HepG2 (cell line): ENCODE data around the gene SGF29. TPM values are rescaled to one million over a fixed set of nuclear protein-coding genes. Genes with fewer than 3 reads are reported as not detected.
A peak's percentile ranks its signal among the peaks of the same experiment; 100 is the strongest.

Experiments used
- AGO2 ChIP-seq: fragments of 200-400 bp; formaldehyde crosslinking; optimal IDR thresholded peaks from 2 replicates; pipeline ENCODE3; 2017; ENCODE audit warnings: mild to moderate bottlenecking, low read depth, low read length, moderate library complexity
- ERF ChIP-seq: IDR thresholded peaks from 2 replicates; pipeline ENCODE4 v1.6.1; 2018; ENCODE audit warnings: missing biosample characterization, missing genetic modification reagents
- ETV6 ChIP-seq: sonication (generic); formaldehyde crosslinking; conservative IDR thresholded peaks from 2 replicates; pipeline ENCODE4 v1.4.0; 2020; ENCODE audit warnings: missing genetic modification reagents
- FOXC1 ChIP-seq: sonication (generic); formaldehyde crosslinking; IDR thresholded peaks from 2 replicates; pipeline ENCODE4 v1.8.0; 2022; ENCODE audit warnings: mild to moderate bottlenecking, missing genetic modification reagents, borderline replicate concordance
- HHEX ChIP-seq: IDR thresholded peaks from 2 replicates; pipeline ENCODE4 v1.6.1; 2016; ENCODE audit warnings: control low read depth
- HMGA1 ChIP-seq: sonication (generic); formaldehyde crosslinking; conservative IDR thresholded peaks from 2 replicates; pipeline ENCODE4 v1.4.0; 2020; ENCODE audit warnings: missing genetic modification reagents
- IRF2 ChIP-seq: IDR thresholded peaks from 2 replicates; pipeline ENCODE4 v1.6.1; 2018; ENCODE audit warnings: missing genetic modification reagents, missing compliant biosample characterization
- MED13 ChIP-seq: sonication (generic); formaldehyde crosslinking; IDR thresholded peaks from 2 replicates; pipeline ENCODE4 v1.5.0; 2020; ENCODE audit warnings: missing genetic modification reagents
- ONECUT2 ChIP-seq: sonication (generic); formaldehyde crosslinking; IDR thresholded peaks from 2 replicates; pipeline ENCODE4 v1.4.0; 2020; ENCODE audit warnings: missing genetic modification reagents
- POGZ ChIP-seq: sonication (generic); formaldehyde crosslinking; IDR thresholded peaks from 2 replicates; pipeline ENCODE4 v1.4.0; 2020; ENCODE audit warnings: mild to moderate bottlenecking, missing genetic modification reagents
- PRPF4 ChIP-seq: fragments of 200-400 bp; formaldehyde crosslinking; IDR thresholded peaks from 2 replicates; pipeline ENCODE4 v1.6.1; 2016; ENCODE audit warnings: low read length, low read depth; ENCODE audit not compliant: poor library complexity, severe bottlenecking
- RBFOX2 ChIP-seq: fragments of 200-400 bp; formaldehyde crosslinking; IDR thresholded peaks from 2 replicates; pipeline ENCODE4 v1.6.1; 2017; ENCODE audit warnings: low read depth, mild to moderate bottlenecking, low read length
- RBM22 ChIP-seq: fragments of 200-400 bp; formaldehyde crosslinking; optimal IDR thresholded peaks from 2 replicates; pipeline ENCODE3; 2017; ENCODE audit warnings: mild to moderate bottlenecking, low read length, moderate library complexity
- RFXAP ChIP-seq: sonication (generic); formaldehyde crosslinking; IDR thresholded peaks from 2 replicates; pipeline ENCODE4 v1.4.0; 2020; ENCODE audit warnings: missing genetic modification reagents, borderline replicate concordance
- SUZ12 ChIP-seq: fragments of 150-350 bp; IDR thresholded peaks from 2 replicates; pipeline ENCODE4 v1.6.1; 2014; ENCODE audit warnings: low read depth, low read length
- ZNF207 ChIP-seq: fragments of 450-650 bp; IDR thresholded peaks from 2 replicates; pipeline ENCODE4 v1.6.1; 2016; ENCODE audit warnings: antibody characterized with exemption, borderline replicate concordance
- ZNF546 ChIP-seq: sonication (generic); formaldehyde crosslinking; conservative IDR thresholded peaks from 2 replicates; pipeline ENCODE4 v1.8.1; 2023; ENCODE audit warnings: mild to moderate bottlenecking, missing genetic modification reagents
- ZNF557 ChIP-seq: sonication (generic); formaldehyde crosslinking; IDR thresholded peaks from 2 replicates; pipeline ENCODE4 v1.4.0; 2020; ENCODE audit warnings: missing genetic modification reagents
- ZNF761 ChIP-seq: sonication (generic); formaldehyde crosslinking; conservative IDR thresholded peaks from 2 replicates; pipeline ENCODE4 v1.4.0; 2020; ENCODE audit warnings: mild to moderate bottlenecking, missing genetic modification reagents
- polyA plus RNA-seq, 8 experiments: library from polyadenylated mRNA; depleted of rRNA in 3 of 8; stranded (reverse) in 7 of 8; unstranded in 1 of 8; fragments of >200 nt; fragmentation: Illumina TruSeq in 4 of 8; extraction: Trizol in 4 of 8; gene quantifications; 2 replicates each; pipeline versions ENCODE4 v1.2.1 to v1.2.3, GENCODE V29; 2011 to 2016; ENCODE audit warnings: low read depth in 4 of 8, missing spikeins in 1 of 8, mixed read lengths in 1 of 8; ENCODE audit not compliant: insufficient read depth in 1 of 8
- total RNA-seq, 5 experiments: library from RNA; depleted of rRNA; stranded (reverse); fragments of >200 nt; fragmentation: Illumina TruSeq; extraction: Trizol; gene quantifications; 2 replicates each; pipeline ENCODE4 v1.2.3, GENCODE V29; 2016; ENCODE audit warnings: low read depth in 1 of 5
- TF ChIP-seq, protein P1 (sequence below): sonication (generic); formaldehyde crosslinking; conservative IDR thresholded peaks from 2 replicates; pipeline ENCODE4 v1.8.0; 2022; ENCODE audit warnings: missing genetic modification reagents
- TF ChIP-seq, protein P2 (sequence below): sonication (generic); formaldehyde crosslinking; IDR thresholded peaks from 2 replicates; pipeline ENCODE4 v1.4.0; 2020; ENCODE audit warnings: missing genetic modification reagents
- TF ChIP-seq, protein P3 (sequence below): sonication (generic); formaldehyde crosslinking; IDR thresholded peaks from 2 replicates; pipeline ENCODE4 v1.4.0; 2020; ENCODE audit warnings: missing genetic modification reagents, borderline replicate concordance
- TF ChIP-seq, protein P4 (sequence below): sonication (generic); formaldehyde crosslinking; conservative IDR thresholded peaks from 2 replicates; pipeline ENCODE4 v1.4.0; 2020; ENCODE audit warnings: missing genetic modification reagents

Gene SGF29
- total and polyA plus RNA-seq, 2 of the 13 experiments (the other 11 are each of a cell fraction or from before 2014, with no cell fraction given): 5.0 to 29.4 TPM

DNA sequence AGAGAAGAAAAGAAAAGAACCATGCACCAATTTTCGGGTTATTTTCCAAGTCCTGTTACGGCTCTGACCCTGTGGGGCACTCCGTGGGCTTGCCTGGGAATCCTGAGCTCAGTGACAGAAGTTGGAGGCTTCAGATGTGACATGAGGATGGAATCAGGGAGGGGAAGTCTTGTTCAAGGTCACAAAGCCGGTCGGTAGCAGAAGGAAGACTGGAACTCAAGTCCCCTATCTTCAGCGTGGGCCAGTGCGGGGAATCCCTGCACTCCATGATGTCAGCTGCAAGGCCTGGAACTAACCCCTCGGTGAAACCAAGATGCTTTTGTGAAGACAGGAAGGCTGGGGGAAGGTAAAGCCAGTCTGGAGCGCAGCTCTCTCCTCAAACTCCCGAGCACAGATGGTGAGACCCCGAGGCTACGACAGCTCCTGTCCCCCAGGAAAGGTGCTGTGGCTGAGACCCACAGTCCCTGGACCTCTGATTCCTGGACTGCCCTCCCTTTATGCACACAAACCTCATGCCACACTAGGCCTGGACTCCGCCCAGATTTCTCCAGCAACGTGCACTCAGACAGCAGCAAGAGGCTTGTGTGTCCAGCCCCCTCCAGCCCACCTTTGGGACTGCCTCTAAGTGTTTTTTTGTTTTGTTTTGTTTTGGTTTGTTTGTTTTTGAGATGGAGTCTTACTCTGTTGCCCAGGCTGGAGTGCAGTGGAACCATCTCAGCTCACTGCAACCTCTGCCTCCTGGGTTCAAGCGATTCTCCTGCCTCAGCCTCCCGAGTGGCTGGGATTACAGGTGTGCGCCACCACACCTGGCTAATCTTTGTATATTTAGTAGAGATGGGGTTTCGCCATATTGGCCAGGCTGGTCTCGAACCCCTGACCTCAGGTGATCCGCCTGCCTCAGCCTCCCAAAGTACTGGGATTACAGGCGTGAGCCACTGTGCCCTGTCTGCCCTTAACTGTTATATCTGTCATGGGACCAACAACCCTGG lies 41.6 kb upstream of the SGF29 start (continued):
- no peak for TF ChIP-seq FOXC1 (CRISPR knock-in tag)
- TF ChIP-seq AGO2: no peak
- TF ChIP-seq, protein P1, sequence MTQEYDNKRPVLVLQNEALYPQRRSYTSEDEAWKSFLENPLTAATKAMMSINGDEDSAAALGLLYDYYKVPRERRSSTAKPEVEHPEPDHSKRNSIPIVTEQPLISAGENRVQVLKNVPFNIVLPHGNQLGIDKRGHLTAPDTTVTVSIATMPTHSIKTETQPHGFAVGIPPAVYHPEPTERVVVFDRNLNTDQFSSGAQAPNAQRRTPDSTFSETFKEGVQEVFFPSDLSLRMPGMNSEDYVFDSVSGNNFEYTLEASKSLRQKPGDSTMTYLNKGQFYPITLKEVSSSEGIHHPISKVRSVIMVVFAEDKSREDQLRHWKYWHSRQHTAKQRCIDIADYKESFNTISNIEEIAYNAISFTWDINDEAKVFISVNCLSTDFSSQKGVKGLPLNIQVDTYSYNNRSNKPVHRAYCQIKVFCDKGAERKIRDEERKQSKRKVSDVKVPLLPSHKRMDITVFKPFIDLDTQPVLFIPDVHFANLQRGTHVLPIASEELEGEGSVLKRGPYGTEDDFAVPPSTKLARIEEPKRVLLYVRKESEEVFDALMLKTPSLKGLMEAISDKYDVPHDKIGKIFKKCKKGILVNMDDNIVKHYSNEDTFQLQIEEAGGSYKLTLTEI: no peak
- TF ChIP-seq HHEX: no peak
- TF ChIP-seq, protein P2, sequence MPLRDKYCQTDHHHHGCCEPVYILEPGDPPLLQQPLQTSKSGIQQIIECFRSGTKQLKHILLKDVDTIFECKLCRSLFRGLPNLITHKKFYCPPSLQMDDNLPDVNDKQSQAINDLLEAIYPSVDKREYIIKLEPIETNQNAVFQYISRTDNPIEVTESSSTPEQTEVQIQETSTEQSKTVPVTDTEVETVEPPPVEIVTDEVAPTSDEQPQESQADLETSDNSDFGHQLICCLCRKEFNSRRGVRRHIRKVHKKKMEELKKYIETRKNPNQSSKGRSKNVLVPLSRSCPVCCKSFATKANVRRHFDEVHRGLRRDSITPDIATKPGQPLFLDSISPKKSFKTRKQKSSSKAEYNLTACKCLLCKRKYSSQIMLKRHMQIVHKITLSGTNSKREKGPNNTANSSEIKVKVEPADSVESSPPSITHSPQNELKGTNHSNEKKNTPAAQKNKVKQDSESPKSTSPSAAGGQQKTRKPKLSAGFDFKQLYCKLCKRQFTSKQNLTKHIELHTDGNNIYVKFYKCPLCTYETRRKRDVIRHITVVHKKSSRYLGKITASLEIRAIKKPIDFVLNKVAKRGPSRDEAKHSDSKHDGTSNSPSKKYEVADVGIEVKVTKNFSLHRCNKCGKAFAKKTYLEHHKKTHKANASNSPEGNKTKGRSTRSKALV (CRISPR knock-in tag): no peak
- TF ChIP-seq ONECUT2 (CRISPR knock-in tag): no peak
- no peak for TF ChIP-seq POGZ (CRISPR knock-in tag)
- no peak for TF ChIP-seq HMGA1 (CRISPR knock-in tag)
- TF ChIP-seq ZNF207: no peak
- no peak for TF ChIP-seq SUZ12
- 0 out of 2 replicates have a peak, but pooled peaks have one; percentile 55 for TF ChIP-seq ZNF546
- no peak for TF ChIP-seq MED13 (CRISPR knock-in tag)
- TF ChIP-seq RBM22: no peak
- no peak for TF ChIP-seq ETV6 (CRISPR knock-in tag)
- 0 out of 2 replicates have a peak, but pooled peaks have one; percentile 39 for TF ChIP-seq RFXAP
- TF ChIP-seq, protein P3, sequence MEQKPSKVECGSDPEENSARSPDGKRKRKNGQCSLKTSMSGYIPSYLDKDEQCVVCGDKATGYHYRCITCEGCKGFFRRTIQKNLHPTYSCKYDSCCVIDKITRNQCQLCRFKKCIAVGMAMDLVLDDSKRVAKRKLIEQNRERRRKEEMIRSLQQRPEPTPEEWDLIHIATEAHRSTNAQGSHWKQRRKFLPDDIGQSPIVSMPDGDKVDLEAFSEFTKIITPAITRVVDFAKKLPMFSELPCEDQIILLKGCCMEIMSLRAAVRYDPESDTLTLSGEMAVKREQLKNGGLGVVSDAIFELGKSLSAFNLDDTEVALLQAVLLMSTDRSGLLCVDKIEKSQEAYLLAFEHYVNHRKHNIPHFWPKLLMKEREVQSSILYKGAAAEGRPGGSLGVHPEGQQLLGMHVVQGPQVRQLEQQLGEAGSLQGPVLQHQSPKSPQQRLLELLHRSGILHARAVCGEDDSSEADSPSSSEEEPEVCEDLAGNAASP (CRISPR knock-in tag): no peak
- TF ChIP-seq, protein P4, sequence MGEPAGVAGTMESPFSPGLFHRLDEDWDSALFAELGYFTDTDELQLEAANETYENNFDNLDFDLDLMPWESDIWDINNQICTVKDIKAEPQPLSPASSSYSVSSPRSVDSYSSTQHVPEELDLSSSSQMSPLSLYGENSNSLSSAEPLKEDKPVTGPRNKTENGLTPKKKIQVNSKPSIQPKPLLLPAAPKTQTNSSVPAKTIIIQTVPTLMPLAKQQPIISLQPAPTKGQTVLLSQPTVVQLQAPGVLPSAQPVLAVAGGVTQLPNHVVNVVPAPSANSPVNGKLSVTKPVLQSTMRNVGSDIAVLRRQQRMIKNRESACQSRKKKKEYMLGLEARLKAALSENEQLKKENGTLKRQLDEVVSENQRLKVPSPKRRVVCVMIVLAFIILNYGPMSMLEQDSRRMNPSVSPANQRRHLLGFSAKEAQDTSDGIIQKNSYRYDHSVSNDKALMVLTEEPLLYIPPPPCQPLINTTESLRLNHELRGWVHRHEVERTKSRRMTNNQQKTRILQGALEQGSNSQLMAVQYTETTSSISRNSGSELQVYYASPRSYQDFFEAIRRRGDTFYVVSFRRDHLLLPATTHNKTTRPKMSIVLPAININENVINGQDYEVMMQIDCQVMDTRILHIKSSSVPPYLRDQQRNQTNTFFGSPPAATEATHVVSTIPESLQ: no peak
- TF ChIP-seq ERF: no peak
- no peak for TF ChIP-seq PRPF4
- no peak for TF ChIP-seq ZNF557 (CRISPR knock-in tag)
- no peak for TF ChIP-seq IRF2 (CRISPR knock-in tag)
- TF ChIP-seq ZNF761 (CRISPR knock-in tag): no peak
- no peak for TF ChIP-seq RBFOX2
